T1000 (cell line): Measurements from ENCODE around the gene PARD6A.
"Not testable (repeated sequence)": the region's sequence is repeated elsewhere in the genome, so short reads cannot be mapped to it uniquely, and the experiment has no call there.

ENCODE experiments used
- DNase-seq: peaks from one replicate; lab custom pipeline; 2025; ENCODE audit warnings: mixed read lengths; lab: John Stamatoyannopoulos, UW

PARD6A gene

DNA sequence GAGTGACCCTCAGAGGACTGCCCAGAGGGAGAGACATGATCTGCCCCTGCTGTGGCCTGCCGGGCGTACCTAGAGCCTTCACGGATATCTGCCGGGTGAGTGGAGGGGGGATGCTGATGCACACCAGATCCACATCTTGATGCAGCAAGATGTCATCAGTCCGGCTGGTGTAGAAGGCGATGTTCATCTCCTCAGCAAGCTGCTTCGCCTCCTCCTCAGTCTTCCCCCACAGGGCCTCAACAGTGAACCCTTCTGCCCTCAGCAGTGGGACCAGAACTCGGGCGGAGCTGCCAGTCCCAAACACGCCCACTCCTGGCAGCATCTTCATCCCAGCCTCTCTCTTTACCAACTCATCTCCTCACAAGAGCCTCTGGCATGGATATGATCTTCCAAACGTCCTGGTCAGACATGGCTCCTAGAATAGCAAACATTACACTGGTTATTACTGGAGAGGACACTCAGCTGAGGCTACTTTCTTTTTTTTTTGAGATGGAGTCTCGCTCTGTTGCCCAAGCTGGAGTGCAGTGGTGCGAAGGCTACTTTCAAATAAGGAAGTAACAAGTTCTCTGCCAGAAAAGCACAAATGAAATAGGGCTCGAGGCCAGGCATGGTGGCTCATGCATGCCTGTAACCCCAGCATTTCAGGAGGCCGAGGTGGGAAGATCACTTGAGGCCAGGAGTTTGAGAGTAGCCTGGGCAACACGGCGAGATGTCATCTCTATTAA is 24.8 kb downstream of the PARD6A start:
- no peak for DNase-seq

- DNase-seq: not testable (repeated sequence)
Observed at GRCh38 chr16:67693517-67694285, 32.9 kb downstream of the PARD6A start.

DNA sequence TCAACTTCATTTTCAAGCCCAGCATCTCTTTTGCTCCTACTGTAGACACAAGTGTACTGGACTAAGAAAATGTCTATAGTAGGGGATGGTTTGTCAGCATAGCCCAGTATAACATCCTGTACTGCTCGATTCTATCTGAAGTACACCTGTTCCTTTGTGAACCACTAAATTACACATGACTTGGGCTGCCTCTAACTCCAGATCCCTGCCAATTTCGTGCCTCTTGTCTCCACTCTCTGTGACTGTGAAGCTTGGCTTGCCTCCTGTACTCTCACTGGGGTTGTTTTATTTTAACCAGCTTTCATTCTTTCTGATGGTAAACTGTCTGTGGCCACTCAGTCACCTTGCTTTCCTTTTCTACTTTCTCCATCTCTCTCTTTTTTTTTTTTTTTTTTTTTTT is 33.9 kb downstream of the PARD6A start:
- DNase-seq: no peak

- no peak for DNase-seq
Observed at GRCh38 chr16:67697422-67698185, 36.8 kb downstream of the PARD6A start.

GRCh38 chr16:67699265-67699664 is 38.5 kb downstream of the PARD6A start:
- DNase-seq: no peak

GRCh38 chr16:67701420-67701819 is 40.7 kb downstream of the PARD6A start:
- no peak for DNase-seq

- no peak for DNase-seq
Observed at GRCh38 chr16:67702130-67702529, 41.4 kb downstream of the PARD6A start.

DNA sequence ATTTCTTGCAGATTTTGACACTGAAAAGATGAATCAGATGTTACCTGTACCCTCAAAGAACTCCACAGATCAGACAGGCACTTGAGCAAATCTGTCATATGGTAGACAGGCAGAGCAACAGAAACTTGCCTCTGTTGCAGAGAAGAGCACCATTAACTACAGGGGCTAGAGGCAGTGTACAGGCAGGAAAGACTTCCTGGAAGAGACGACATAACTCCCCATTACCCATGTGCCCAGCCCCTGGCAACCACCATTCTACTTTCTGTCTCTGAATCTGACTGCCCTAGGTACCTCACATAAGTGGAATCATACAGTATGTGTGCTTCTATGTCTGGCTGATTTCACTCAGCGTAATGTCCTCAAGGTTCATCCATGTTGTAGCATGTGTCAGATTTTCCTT is 42.9 kb downstream of the PARD6A start:
- DNase-seq: no peak

DNA sequence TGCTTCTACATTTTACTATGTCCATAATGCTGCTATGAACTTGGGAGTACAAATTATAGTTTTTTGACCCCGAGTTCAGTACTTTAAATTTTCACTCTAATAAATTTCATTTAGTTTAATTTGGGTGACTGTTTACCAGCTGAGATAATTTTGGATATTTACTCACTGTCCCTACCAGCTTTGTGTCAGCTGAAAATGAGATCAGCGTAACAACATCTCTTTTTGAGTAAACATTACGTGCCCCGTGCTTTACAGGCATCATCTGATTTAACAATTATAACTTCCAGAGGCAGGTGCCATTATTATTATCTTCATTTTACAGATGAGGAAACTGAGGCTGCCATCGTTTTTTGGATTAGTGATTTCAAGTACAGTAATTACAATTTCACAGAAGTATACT is 43.4 kb downstream of the PARD6A start:
- no peak for DNase-seq

DNA sequence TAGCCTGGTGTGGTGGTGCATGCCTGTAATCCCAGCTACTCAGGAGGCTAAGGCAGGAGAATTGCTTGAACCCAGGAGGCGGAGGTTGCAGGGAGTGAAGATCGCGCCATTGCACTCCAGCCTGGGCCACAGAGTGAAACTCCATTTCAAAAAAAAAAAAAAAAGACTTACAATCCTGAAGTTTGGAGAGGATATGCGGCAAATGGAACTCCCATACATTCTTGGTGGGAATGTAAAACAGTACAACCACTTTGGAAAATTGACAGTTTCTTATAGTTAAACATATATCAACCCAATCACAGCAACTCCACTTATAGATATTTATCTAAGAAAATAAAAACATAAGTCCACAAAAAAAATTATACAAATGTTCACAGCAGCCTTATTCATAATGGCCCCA is 46.5 kb downstream of the PARD6A start:
- DNase-seq: no peak

DNA sequence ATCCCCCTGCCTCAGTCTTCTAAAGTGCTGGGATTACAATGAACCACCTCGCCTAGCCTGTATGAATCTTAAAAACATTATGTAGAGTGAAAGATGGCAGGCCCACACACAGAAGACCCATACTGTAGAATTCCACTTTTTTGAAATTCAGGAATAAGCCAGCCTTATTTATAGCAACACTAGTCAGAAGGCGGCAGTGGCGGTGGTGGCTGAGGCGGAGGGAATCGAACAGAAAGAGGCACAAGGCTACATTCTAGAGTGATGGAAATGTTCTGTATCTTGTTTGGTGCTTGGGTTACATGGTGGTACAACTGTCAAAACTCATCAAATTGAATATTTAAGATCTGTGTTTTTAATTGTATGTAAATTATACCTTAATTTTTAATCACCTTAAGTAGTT is 47.0 kb downstream of the PARD6A start:
- no peak for DNase-seq

DNA sequence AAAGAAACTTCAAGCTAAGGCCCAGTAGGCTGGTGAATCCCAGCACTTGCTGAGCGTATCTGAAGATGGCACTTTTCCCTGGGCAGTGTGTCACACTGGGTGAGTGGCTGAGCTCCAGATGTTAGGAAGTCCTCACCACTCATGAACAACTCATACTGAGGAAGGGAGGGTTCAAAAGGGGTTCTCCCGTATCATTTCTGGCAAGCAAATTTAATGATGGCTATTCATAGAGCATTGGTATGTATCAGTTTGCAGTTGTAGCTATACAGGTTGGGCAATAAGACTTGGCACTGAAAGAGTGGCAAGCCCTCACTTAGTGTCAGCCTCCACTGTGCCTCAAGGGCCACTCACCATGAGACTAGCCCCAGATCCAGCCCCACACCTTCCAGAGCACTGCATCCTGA is 47.6 kb downstream of the PARD6A start:
- no peak for DNase-seq

GRCh38 chr16:67709050-67709449 is 48.3 kb downstream of the PARD6A start:
- DNase-seq: no peak

GRCh38 chr16:67710607-67711006 is 49.8 kb downstream of the PARD6A start:
- no peak for DNase-seq
